Spleen (tissue), 7 donors: ENCODE data around the gene GPR157.

Experiments
- POLR2A ChIP-seq, 3 donors: fragments of 450-650 bp; IDR thresholded peaks; one replicate each; pipeline ENCODE4 v1.5.1; 2017; ENCODE audit warnings: antibody characterized with exemption in 3 of 3, mild to moderate bottlenecking in 1 of 3
- TF ChIP-seq, protein P1 (sequence below), 11 experiments: fragments of 200-600 bp in 7 of 11; fragments of 450-650 bp in 4 of 11; sonication (generic) in 4 of 11; IDR thresholded peaks in 8 of 11; conservative IDR thresholded peaks in 3 of 11; 1 replicate in 7 of 11; 2 replicates in 4 of 11; pipeline versions ENCODE4 v1.4.0 to v1.8.0; 2016 to 2021; ENCODE audit warnings: antibody characterized with exemption in 11 of 11, inconsistent platforms in 4 of 11, mild to moderate bottlenecking in 1 of 11
- donor health status: DM: no; HTN: no; CAD: no; lungs with moderate emphysema.
- donor health status: DM: no; HTN: no; CAD: no.
- donor health status: DM: no; HTN: no; CAD: no.

DNA sequence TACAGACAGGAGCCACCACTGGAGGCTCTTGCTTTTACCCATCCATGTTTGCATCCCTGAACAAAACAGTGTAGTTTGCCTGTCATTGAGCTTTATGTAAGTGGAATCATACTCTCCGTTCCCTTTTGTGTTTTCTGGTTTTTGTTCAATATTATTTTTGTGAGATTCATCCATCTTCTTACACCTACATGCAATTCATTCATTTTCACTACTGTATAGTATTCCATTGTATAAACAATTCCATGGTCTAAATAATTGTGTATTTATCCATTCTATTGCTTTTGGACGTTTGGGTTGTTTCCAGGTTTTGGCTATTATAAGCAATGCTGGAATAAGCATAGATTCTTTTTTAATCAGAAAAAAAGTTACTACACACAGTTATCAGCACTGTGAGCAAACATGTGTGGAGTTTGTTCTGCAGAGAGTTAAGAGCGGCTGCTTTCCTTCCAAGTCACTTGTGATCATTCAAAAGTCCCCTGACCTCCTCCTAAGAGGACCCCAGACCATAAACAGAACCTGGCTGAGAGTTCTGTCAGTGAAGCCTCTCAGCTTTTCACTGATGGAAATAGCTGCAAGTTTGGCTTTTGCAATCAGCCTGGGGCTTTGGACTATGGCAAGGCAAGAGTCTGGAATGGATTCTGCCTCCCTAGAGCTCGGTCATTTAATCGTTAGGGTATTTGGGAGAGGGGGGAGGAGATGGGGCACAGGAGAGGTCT is 5.1 kb upstream of the GPR157 start:
- TF ChIP-seq, protein P1, sequence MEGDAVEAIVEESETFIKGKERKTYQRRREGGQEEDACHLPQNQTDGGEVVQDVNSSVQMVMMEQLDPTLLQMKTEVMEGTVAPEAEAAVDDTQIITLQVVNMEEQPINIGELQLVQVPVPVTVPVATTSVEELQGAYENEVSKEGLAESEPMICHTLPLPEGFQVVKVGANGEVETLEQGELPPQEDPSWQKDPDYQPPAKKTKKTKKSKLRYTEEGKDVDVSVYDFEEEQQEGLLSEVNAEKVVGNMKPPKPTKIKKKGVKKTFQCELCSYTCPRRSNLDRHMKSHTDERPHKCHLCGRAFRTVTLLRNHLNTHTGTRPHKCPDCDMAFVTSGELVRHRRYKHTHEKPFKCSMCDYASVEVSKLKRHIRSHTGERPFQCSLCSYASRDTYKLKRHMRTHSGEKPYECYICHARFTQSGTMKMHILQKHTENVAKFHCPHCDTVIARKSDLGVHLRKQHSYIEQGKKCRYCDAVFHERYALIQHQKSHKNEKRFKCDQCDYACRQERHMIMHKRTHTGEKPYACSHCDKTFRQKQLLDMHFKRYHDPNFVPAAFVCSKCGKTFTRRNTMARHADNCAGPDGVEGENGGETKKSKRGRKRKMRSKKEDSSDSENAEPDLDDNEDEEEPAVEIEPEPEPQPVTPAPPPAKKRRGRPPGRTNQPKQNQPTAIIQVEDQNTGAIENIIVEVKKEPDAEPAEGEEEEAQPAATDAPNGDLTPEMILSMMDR (IDR thresholded peaks at IDR 0.05 in 8 of 11, conservative IDR thresholded peaks at IDR 0.05 in 3 of 11) = no peak
- no peak for TF ChIP-seq POLR2A (IDR thresholded peaks at IDR 0.05)
